Kidney (tissue), 14 donors: Measurements from ENCODE around the gene NRG2. TPM values are rescaled to one million over a fixed set of nuclear protein-coding genes. Genes with fewer than 3 reads are reported as not detected.

Experiments
- DNase-seq, 5 donors: peaks; one replicate each; pipeline ENCODE4 v3.0.0-alpha.2; 2013 to 2020
- FAIRE-seq: peaks from 2 replicates; lab custom pipeline; 2012; peaks lifted over from hg19 to GRCh38; lab: Jason Lieb, UNC
- H3K27ac ChIP-seq, 2 donors: one replicate each; pipeline ENCODE4 v1.7.0; 2013; ENCODE audit warnings: low read depth in 2 of 2, low read length in 2 of 2, inconsistent platforms in 1 of 2
- H3K27me3 ChIP-seq: one replicate; pipeline ENCODE4 v1.7.1; 2013; ENCODE audit warnings: low read length, inconsistent platforms; ENCODE audit not compliant: control insufficient read depth, insufficient read depth
- H3K36me3 ChIP-seq, 3 donors: one replicate each; pipeline versions ENCODE4 v1.7.0 to v1.7.1; 2013; ENCODE audit warnings: low read length in 3 of 3, control low read depth in 1 of 3, inconsistent platforms in 1 of 3; ENCODE audit not compliant: insufficient read depth in 3 of 3, control insufficient read depth in 2 of 3
- H3K4me1 ChIP-seq, 3 donors: one replicate each; pipeline versions ENCODE4 v1.7.0 to v1.7.1; 2013; ENCODE audit warnings: low read length in 3 of 3, inconsistent platforms in 1 of 3, low read depth in 1 of 3; ENCODE audit not compliant: control insufficient read depth in 2 of 3, insufficient read depth in 2 of 3
- H3K4me3 ChIP-seq, 3 donors: one replicate each; pipeline versions ENCODE4 v1.7.0 to v1.8.1; 2013; ENCODE audit warnings: low read length in 3 of 3, control low read depth in 1 of 3, inconsistent platforms in 1 of 3
- H3K9ac ChIP-seq, 3 donors: one replicate each; pipeline versions ENCODE4 v1.7.0 to v1.7.1; 2013; ENCODE audit warnings: low read length in 3 of 3, control low read depth in 1 of 3, inconsistent platforms in 1 of 3
- H3K9me3 ChIP-seq, 3 donors: one replicate each; pipeline versions ENCODE4 v1.7.0 to v1.7.1; 2013; ENCODE audit warnings: low read length in 3 of 3, control low read depth in 1 of 3, inconsistent platforms in 1 of 3; ENCODE audit not compliant: control insufficient read depth in 2 of 3, insufficient read depth in 1 of 3
- CTCF ChIP-seq: IDR thresholded peaks from 3 replicates; pipeline ENCODE4 v1.5.1; 2012; ENCODE audit warnings: mild to moderate bottlenecking, moderate library complexity, borderline replicate concordance; ENCODE audit not compliant: insufficient read depth; ENCODE audit errors: extremely low read depth
- intact Hi-C: fragments of 100-400 bp; cut with DNase I; formaldehyde crosslinking; loops from one replicate; pipeline ENCODE4 v1.11.1; 2022
- polyA plus RNA-seq: library from polyadenylated mRNA; stranded (reverse); fragments of 350-450 nt; fragmentation: Illumina TruSeq; extraction: RNeasy Lipid Tissue Mini Kit (QIAGEN cat#74804); gene quantifications from one replicate; pipeline ENCODE4 v1.2.3, GENCODE V29; 2014; ENCODE audit warnings: low read depth, low replicate concordance; ENCODE audit not compliant: insufficient read depth
- total RNA-seq: library from RNA; stranded (reverse); fragmentation: NEBNext Ultra II Directional; extraction: Animal tissue kit (Norgen Biotek cat#: 25700); gene quantifications from one replicate; pipeline ENCODE4 v1.2.1, GENCODE V29; 2021
- donor health status: control.
- donor health status: control.
- donor health status: control.
- donor health status: control.
- donor health status: control.
- donor health status: DM: yes; HTN: yes; CAD: no.
- donor health status: Normal renal cell carcinoma (clear cell type).

NRG2 gene
- total and polyA plus RNA-seq, 2 donors from 2014 or later = 1.9 to 4.6 TPM

- Histone ChIP-seq H3K9me3 (no peaks in the 10 kb centered on the region), H3K36me3 (no peaks in the 10 kb centered on the region), H3K4me1 (no peaks in the 10 kb centered on the region), H3K9ac (no peak overlapping the region), H3K4me3 (no peak overlapping the region), H3K27me3 (no peaks in the 10 kb centered on the region), H3K27ac (no peak overlapping the region)
- no peak for DNase-seq
- intact Hi-C loops = no loop called here
- FAIRE-seq = no peak
- TF ChIP-seq CTCF = no peak
These were observed 15.3 kb downstream of the NRG2 start for GRCh38 chr5:140027807-140028206.

GRCh38 chr5:140025736-140026135, 17.4 kb downstream of the NRG2 start:
- TF ChIP-seq CTCF = no peak
- no peaks in the 10 kb centered on the region for H3K9me3 ChIP-seq
- no peak overlapping the region for H3K4me3 ChIP-seq
- no peak for FAIRE-seq
- no peaks in the 10 kb centered on the region for H3K27me3 ChIP-seq
- peak in 3 of 5 donors; percentile 26 to 53 (median 46) for DNase-seq
- H3K27ac ChIP-seq = no peak overlapping the region
- intact Hi-C loops = no loop called here
- peaks cover 0 to 2% (median 0%) of the 10 kb centered on the region in 3 donors for H3K4me1 ChIP-seq
- H3K36me3 ChIP-seq = no peaks in the 10 kb centered on the region
- H3K9ac ChIP-seq = no peak overlapping the region

GRCh38 chr5:140024928-140025327, 18.2 kb downstream of the NRG2 start:
- no peak overlapping the region for H3K4me3 ChIP-seq
- FAIRE-seq = no peak
- H3K4me1 ChIP-seq = peaks cover 0 to 2% (median 0%) of the 10 kb centered on the region in 3 donors
- DNase-seq = no peak
- no peaks in the 10 kb centered on the region for H3K27me3 ChIP-seq
- intact Hi-C loops = no loop called here
- no peak for TF ChIP-seq CTCF
- H3K27ac ChIP-seq = no peak overlapping the region
- H3K9me3 ChIP-seq = no peaks in the 10 kb centered on the region
- H3K9ac ChIP-seq = no peak overlapping the region
- H3K36me3 ChIP-seq = no peaks in the 10 kb centered on the region

GRCh38 chr5:140023611-140024191, 19.4 kb downstream of the NRG2 start:
- no peak for TF ChIP-seq CTCF
- H3K4me3 ChIP-seq = no peak overlapping the region
- no peak for FAIRE-seq
- peaks cover 0 to 2% (median 0%) of the 10 kb centered on the region in 3 donors for H3K4me1 ChIP-seq
- no peaks in the 10 kb centered on the region for H3K9me3 ChIP-seq
- no peaks in the 10 kb centered on the region for H3K36me3 ChIP-seq
- H3K9ac ChIP-seq = no peak overlapping the region
- no peak for DNase-seq
- no peaks in the 10 kb centered on the region for H3K27me3 ChIP-seq
- intact Hi-C loops = no loop called here
- no peak overlapping the region for H3K27ac ChIP-seq
